GM12872 (cell line): Measurements from ENCODE around the gene DAPK3.

Experiments used
- CTCF ChIP-seq: IDR thresholded peaks from 3 replicates; pipeline ENCODE4 v1.5.1; 2011; ENCODE audit warnings: low read depth, mild to moderate bottlenecking, low read length, moderate library complexity; ENCODE audit not compliant: insufficient read depth

The DAPK3 gene

GRCh38 chr19:3977242-3978143, 6.6 kb upstream of the DAPK3 start:
- TF ChIP-seq CTCF, result peak; percentile 30; the same call in 1 of the 3 replicates

GRCh38 chr19:3976495-3977241, 5.8 kb upstream of the DAPK3 start:
- TF ChIP-seq CTCF, result no peak

GRCh38 chr19:3975637-3976087, 4.8 kb upstream of the DAPK3 start:
- TF ChIP-seq CTCF, result no peak

- no peak for TF ChIP-seq CTCF
These were observed 4.2 kb upstream of the DAPK3 start for GRCh38 chr19:3975144-3975543.

GRCh38 chr19:3970313-3970807, 539 bp downstream of the DAPK3 start:
- no peak for TF ChIP-seq CTCF

GRCh38 chr19:3969435-3970312, 1.2 kb downstream of the DAPK3 start:
- no peak for TF ChIP-seq CTCF
